GM12878 (cell line): ENCODE results near the gene PROC. TPM values are rescaled to one million over a fixed set of nuclear protein-coding genes. Genes with fewer than 3 reads are reported as not detected.
A peak's percentile ranks its signal among the peaks of the same experiment; 100 is the strongest.

Experiments
- BMI1 ChIP-seq: fragments of 450-650 bp; IDR thresholded peaks from 2 replicates; pipeline ENCODE4 v1.6.1; 2016; ENCODE audit warnings: mild to moderate bottlenecking, moderate library complexity, borderline replicate concordance
- GATAD2B ChIP-seq: fragments of 450-650 bp; conservative IDR thresholded peaks from 2 replicates; pipeline ENCODE4 v1.6.1; 2017; ENCODE audit warnings: low read depth, mild to moderate bottlenecking, moderate library complexity
- LARP7 ChIP-seq: fragments of 450-650 bp; IDR thresholded peaks from 2 replicates; pipeline ENCODE4 v1.6.1; 2017; ENCODE audit warnings: mild to moderate bottlenecking
- MYC ChIP-seq: IDR thresholded peaks from 2 replicates; pipeline ENCODE4 v1.6.1; 2011; ENCODE audit warnings: mild to moderate bottlenecking, low read length, moderate library complexity, inconsistent platforms; ENCODE audit not compliant: insufficient read depth, insufficient replicate concordance, insufficient read length, severe bottlenecking
- NFIC ChIP-seq: IDR thresholded peaks from 2 replicates; pipeline ENCODE4 v1.6.1; 2012; ENCODE audit warnings: low read depth, mild to moderate bottlenecking, inconsistent platforms, low read length, moderate library complexity
- NFXL1 ChIP-seq: fragments of 450-650 bp; IDR thresholded peaks from 2 replicates; pipeline ENCODE4 v1.6.1; 2017; ENCODE audit warnings: antibody characterized with exemption, mild to moderate bottlenecking, borderline replicate concordance
- PML ChIP-seq: IDR thresholded peaks from 2 replicates; pipeline ENCODE4 v1.6.1; 2012; ENCODE audit warnings: low read length, inconsistent platforms
- POLR2A ChIP-seq: IDR thresholded peaks from 2 replicates; pipeline ENCODE4 v1.6.1; 2011; ENCODE audit warnings: low read depth, mild to moderate bottlenecking, low read length
- SREBF2 ChIP-seq: IDR thresholded peaks from 2 replicates; pipeline ENCODE4 v1.6.1; 2012; ENCODE audit warnings: mild to moderate bottlenecking, low read length
- SUZ12 ChIP-seq: fragments of 200-600 bp; sonication (generic); IDR thresholded peaks from one replicate; pipeline ENCODE4 v1.6.1; 2018; ENCODE audit warnings: antibody characterized with exemption, mild to moderate bottlenecking; ENCODE audit not compliant: unreplicated experiment
- YBX1 ChIP-seq: fragments of 450-650 bp; IDR thresholded peaks from 2 replicates; pipeline ENCODE4 v1.6.1; 2016; ENCODE audit warnings: antibody characterized with exemption
- ZSCAN29 ChIP-seq: fragments of 450-650 bp; IDR thresholded peaks from 2 replicates; pipeline ENCODE4 v1.6.1; 2017; ENCODE audit warnings: mild to moderate bottlenecking, moderate library complexity
- polyA plus RNA-seq, 11 experiments: library from polyadenylated mRNA; depleted of rRNA in 4 of 11; unstranded in 6 of 11; stranded (reverse) in 5 of 11; fragments of >200 nt; fragmentation: Nextera tagmentation in 4 of 11; fragmentation: Illumina TruSeq in 1 of 11; extraction: Ambion mirVana in 4 of 11; extraction: Trizol in 1 of 11; gene quantifications; 1 replicate in 1 of 11; 2 replicates in 10 of 11; pipeline versions ENCODE4 v1.2.1 to v1.2.3, GENCODE V29; 2011 to 2016; ENCODE audit warnings: inconsistent platforms in 2 of 11, missing spikeins in 2 of 11, low read depth in 1 of 11
- total RNA-seq, 4 experiments: library from RNA; depleted of rRNA in 3 of 4; stranded (reverse); fragments of >200 nt in 3 of 4; fragmentation: Illumina TruSeq in 1 of 4; extraction: Trizol in 1 of 4; gene quantifications; 2 replicates each; pipeline versions ENCODE4 v1.2.1 to v1.2.3, GENCODE V29; 2013 to 2021
- TF ChIP-seq, protein P1 (sequence below): fragments of 450-650 bp; formaldehyde crosslinking; IDR thresholded peaks from 2 replicates; pipeline ENCODE4 v1.4.0; 2020; ENCODE audit warnings: mild to moderate bottlenecking, moderate library complexity
- TF ChIP-seq, protein P2 (sequence below): IDR thresholded peaks from 2 replicates; pipeline ENCODE4 v1.6.1; 2012; ENCODE audit warnings: mild to moderate bottlenecking, low read depth, low read length
- TF ChIP-seq, protein P3 (sequence below): fragments of 450-650 bp; formaldehyde crosslinking; IDR thresholded peaks from 2 replicates; pipeline ENCODE4 v1.5.0; 2022; ENCODE audit warnings: mild to moderate bottlenecking, missing genetic modification characterization
- TF ChIP-seq, protein P4 (sequence below): fragments of 450-650 bp; IDR thresholded peaks from 2 replicates; pipeline ENCODE4 v1.6.1; 2017; ENCODE audit warnings: antibody characterized with exemption, mild to moderate bottlenecking, moderate library complexity

The PROC gene
- total and polyA plus RNA-seq, 10 of the 15 experiments (the other 5 are each of a cell fraction or from before 2014, with no cell fraction given): not detected

GRCh38 chr2:127415593-127416505 lies 2.4 kb upstream of the PROC start (continued):
- TF ChIP-seq, protein P1, sequence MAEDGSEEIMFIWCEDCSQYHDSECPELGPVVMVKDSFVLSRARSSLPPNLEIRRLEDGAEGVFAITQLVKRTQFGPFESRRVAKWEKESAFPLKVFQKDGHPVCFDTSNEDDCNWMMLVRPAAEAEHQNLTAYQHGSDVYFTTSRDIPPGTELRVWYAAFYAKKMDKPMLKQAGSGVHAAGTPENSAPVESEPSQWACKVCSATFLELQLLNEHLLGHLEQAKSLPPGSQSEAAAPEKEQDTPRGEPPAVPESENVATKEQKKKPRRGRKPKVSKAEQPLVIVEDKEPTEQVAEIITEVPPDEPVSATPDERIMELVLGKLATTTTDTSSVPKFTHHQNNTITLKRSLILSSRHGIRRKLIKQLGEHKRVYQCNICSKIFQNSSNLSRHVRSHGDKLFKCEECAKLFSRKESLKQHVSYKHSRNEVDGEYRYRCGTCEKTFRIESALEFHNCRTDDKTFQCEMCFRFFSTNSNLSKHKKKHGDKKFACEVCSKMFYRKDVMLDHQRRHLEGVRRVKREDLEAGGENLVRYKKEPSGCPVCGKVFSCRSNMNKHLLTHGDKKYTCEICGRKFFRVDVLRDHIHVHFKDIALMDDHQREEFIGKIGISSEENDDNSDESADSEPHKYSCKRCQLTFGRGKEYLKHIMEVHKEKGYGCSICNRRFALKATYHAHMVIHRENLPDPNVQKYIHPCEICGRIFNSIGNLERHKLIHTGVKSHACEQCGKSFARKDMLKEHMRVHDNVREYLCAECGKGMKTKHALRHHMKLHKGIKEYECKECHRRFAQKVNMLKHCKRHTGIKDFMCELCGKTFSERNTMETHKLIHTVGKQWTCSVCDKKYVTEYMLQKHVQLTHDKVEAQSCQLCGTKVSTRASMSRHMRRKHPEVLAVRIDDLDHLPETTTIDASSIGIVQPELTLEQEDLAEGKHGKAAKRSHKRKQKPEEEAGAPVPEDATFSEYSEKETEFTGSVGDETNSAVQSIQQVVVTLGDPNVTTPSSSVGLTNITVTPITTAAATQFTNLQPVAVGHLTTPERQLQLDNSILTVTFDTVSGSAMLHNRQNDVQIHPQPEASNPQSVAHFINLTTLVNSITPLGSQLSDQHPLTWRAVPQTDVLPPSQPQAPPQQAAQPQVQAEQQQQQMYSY: no peak
- no peak for TF ChIP-seq MYC
- no peak for TF ChIP-seq BMI1
- TF ChIP-seq LARP7: 0 out of 2 replicates have a peak, but pooled peaks have one; percentile 35
- no peak for TF ChIP-seq POLR2A
- no peak for TF ChIP-seq PML
- TF ChIP-seq ZSCAN29: peak; percentile 44; the same call in 1 of the 2 replicates
- TF ChIP-seq, protein P2, sequence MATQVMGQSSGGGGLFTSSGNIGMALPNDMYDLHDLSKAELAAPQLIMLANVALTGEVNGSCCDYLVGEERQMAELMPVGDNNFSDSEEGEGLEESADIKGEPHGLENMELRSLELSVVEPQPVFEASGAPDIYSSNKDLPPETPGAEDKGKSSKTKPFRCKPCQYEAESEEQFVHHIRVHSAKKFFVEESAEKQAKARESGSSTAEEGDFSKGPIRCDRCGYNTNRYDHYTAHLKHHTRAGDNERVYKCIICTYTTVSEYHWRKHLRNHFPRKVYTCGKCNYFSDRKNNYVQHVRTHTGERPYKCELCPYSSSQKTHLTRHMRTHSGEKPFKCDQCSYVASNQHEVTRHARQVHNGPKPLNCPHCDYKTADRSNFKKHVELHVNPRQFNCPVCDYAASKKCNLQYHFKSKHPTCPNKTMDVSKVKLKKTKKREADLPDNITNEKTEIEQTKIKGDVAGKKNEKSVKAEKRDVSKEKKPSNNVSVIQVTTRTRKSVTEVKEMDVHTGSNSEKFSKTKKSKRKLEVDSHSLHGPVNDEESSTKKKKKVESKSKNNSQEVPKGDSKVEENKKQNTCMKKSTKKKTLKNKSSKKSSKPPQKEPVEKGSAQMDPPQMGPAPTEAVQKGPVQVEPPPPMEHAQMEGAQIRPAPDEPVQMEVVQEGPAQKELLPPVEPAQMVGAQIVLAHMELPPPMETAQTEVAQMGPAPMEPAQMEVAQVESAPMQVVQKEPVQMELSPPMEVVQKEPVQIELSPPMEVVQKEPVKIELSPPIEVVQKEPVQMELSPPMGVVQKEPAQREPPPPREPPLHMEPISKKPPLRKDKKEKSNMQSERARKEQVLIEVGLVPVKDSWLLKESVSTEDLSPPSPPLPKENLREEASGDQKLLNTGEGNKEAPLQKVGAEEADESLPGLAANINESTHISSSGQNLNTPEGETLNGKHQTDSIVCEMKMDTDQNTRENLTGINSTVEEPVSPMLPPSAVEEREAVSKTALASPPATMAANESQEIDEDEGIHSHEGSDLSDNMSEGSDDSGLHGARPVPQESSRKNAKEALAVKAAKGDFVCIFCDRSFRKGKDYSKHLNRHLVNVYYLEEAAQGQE: no peak
- TF ChIP-seq NFXL1: no peak
- TF ChIP-seq SUZ12: no peak
- TF ChIP-seq, protein P3, sequence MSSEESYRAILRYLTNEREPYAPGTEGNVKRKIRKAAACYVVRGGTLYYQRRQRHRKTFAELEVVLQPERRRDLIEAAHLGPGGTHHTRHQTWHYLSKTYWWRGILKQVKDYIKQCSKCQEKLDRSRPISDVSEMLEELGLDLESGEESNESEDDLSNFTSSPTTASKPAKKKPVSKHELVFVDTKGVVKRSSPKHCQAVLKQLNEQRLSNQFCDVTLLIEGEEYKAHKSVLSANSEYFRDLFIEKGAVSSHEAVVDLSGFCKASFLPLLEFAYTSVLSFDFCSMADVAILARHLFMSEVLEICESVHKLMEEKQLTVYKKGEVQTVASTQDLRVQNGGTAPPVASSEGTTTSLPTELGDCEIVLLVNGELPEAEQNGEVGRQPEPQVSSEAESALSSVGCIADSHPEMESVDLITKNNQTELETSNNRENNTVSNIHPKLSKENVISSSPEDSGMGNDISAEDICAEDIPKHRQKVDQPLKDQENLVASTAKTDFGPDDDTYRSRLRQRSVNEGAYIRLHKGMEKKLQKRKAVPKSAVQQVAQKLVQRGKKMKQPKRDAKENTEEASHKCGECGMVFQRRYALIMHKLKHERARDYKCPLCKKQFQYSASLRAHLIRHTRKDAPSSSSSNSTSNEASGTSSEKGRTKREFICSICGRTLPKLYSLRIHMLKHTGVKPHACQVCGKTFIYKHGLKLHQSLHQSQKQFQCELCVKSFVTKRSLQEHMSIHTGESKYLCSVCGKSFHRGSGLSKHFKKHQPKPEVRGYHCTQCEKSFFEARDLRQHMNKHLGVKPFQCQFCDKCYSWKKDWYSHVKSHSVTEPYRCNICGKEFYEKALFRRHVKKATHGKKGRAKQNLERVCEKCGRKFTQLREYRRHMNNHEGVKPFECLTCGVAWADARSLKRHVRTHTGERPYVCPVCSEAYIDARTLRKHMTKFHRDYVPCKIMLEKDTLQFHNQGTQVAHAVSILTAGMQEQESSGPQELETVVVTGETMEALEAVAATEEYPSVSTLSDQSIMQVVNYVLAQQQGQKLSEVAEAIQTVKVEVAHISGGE (CRISPR knock-in tag): no peak
- no peak for TF ChIP-seq SREBF2
- no peak for TF ChIP-seq YBX1
- TF ChIP-seq, protein P4, sequence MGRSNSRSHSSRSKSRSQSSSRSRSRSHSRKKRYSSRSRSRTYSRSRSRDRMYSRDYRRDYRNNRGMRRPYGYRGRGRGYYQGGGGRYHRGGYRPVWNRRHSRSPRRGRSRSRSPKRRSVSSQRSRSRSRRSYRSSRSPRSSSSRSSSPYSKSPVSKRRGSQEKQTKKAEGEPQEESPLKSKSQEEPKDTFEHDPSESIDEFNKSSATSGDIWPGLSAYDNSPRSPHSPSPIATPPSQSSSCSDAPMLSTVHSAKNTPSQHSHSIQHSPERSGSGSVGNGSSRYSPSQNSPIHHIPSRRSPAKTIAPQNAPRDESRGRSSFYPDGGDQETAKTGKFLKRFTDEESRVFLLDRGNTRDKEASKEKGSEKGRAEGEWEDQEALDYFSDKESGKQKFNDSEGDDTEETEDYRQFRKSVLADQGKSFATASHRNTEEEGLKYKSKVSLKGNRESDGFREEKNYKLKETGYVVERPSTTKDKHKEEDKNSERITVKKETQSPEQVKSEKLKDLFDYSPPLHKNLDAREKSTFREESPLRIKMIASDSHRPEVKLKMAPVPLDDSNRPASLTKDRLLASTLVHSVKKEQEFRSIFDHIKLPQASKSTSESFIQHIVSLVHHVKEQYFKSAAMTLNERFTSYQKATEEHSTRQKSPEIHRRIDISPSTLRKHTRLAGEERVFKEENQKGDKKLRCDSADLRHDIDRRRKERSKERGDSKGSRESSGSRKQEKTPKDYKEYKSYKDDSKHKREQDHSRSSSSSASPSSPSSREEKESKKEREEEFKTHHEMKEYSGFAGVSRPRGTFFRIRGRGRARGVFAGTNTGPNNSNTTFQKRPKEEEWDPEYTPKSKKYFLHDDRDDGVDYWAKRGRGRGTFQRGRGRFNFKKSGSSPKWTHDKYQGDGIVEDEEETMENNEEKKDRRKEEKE: no peak
- TF ChIP-seq GATAD2B: 0 out of 2 replicates have a peak, but pooled peaks have one; percentile 25
- no peak for TF ChIP-seq NFIC
